Measurements from ENCODE around the gene CLIC5. TPM values are rescaled to one million over a fixed set of nuclear protein-coding genes. Genes with fewer than 3 reads are reported as not detected.

The CLIC5 gene
- total RNA-seq, 2 experiments from 2014 or later: 1.8 to 2.2 TPM

DNA sequence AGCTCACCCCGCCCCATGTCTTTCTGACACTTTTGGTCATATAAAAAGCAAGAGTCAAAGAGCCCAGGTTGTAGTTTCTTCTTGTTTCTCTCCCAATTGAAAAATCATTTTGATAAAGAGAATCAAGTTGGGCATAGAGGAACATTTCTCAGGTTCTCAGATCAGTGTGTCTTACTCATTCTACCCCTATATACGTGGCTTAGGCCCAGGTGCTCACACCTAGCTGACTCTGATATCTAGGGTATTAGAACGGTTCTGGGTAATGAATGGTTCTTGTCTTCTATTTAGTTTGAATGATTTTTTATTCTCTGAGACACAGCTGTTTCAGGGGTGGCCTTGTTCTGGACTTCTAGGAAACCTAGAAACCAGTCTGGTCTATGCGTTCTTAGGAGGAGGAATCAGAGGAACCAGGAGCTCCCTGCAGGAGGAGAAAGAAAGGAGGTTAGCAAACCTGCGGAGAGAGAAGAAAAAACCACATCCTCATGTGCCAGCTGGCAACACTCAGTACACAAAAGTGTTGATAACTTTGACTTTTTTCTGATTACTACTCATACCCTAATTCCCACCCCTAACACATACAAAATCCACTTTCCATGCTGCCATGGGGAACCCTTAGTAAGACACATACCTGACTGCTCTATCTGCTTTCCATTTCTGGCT is 178.0 kb downstream of the CLIC5 start:
- Mint-ChIP-seq H3K36me3 (ENCODE audit: low read depth) (no peaks in the 10 kb centered on the region), H3K27me3 (ENCODE audit: low read depth) (peaks cover 2% of the 10 kb centered on the region), H3K4me3 (no peak overlapping the region), H3K9me3 (ENCODE audit: insufficient read depth) (no peaks in the 10 kb centered on the region), H3K27ac (no peak overlapping the region), H3K4me1 (ENCODE audit: low read depth) (peaks cover 31% of the 10 kb centered on the region)
- ChIA-PET CTCF (interaction anchor here (1.1 to 2.0 kb wide), 2 partner anchors 85 to 1244 kb away, joined by 3 to 8 read pairs; no protein-coding TSS in a partner anchor), POLR2A (interaction anchor here (1.2 kb wide), 1 partner anchor 36 kb away, joined by 4 read pairs; no protein-coding TSS in a partner anchor)
- no peak for DNase-seq
- ATAC-seq: no peak

DNA sequence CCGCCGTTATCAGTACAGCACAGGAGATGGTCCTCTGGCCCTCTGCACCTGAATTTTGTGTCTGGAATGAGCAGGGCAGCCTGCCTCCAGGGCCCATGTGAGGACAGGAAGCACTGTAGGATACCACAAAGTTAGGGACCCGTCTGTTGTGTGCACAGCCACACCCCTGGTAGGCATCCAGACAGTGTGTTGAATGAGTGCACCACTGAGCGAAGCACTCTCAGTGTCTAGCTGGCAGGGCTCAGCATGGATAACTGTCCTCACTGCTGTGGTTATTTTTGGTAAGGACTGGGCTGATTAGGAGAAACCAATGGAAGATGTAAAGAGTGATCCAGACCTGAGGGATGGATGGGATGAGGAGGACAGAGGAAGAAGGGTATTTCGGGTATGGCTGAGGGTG is 178.7 kb downstream of the CLIC5 start:
- H3K4me1 Mint-ChIP-seq (ENCODE audit: low read depth): peaks cover 36% of the 10 kb centered on the region
- ATAC-seq: no peak

DNA sequence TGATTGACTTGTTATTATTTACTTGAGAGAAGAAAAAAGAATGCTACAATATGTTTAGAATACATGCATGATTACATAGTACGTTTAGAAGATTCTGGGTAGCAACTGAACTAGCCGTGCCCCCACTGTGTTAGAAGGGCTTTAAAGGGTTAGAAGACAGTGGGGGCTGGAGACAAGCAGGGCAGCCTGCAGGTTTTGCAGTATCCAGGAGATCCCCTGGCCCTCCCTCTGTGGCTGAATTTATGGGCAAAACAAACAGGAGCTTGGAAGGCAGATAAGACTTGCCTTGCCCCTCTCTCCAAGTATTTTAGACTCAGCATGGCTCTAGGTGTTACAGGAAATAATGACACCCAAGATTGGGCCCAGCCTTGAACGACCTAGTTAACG is 179.2 kb downstream of the CLIC5 start:
- Mint-ChIP-seq H3K27ac (no peak overlapping the region), H3K9me3 (ENCODE audit: insufficient read depth) (no peaks in the 10 kb centered on the region), H3K27me3 (ENCODE audit: low read depth) (peaks cover 2% of the 10 kb centered on the region), H3K4me1 (ENCODE audit: low read depth) (peaks cover 41% of the 10 kb centered on the region), H3K36me3 (ENCODE audit: low read depth) (no peaks in the 10 kb centered on the region), H3K4me3 (no peak overlapping the region)
- DNase-seq: no peak
- no peak for ATAC-seq
- ChIA-PET CTCF (interaction anchor here (2.0 kb wide), 1 partner anchor 86 kb away, joined by 8 read pairs; no protein-coding TSS in a partner anchor), POLR2A (no interaction called here)

More for the DNA sequence above, 178.7 kb downstream of the CLIC5 start:
- POLR2A ChIA-PET: no interaction called here
- DNase-seq: no peak
- Mint-ChIP-seq H3K4me3 (no peak overlapping the region), H3K27ac (no peak overlapping the region), H3K27me3 (ENCODE audit: low read depth) (peaks cover 2% of the 10 kb centered on the region), H3K9me3 (ENCODE audit: insufficient read depth) (no peaks in the 10 kb centered on the region), H3K36me3 (ENCODE audit: low read depth) (no peaks in the 10 kb centered on the region)
- CTCF ChIA-PET: interaction anchor here (1.1 to 2.0 kb wide), 2 partner anchors 85 to 1243 kb away, joined by 3 to 8 read pairs; no protein-coding TSS in a partner anchor

DNA sequence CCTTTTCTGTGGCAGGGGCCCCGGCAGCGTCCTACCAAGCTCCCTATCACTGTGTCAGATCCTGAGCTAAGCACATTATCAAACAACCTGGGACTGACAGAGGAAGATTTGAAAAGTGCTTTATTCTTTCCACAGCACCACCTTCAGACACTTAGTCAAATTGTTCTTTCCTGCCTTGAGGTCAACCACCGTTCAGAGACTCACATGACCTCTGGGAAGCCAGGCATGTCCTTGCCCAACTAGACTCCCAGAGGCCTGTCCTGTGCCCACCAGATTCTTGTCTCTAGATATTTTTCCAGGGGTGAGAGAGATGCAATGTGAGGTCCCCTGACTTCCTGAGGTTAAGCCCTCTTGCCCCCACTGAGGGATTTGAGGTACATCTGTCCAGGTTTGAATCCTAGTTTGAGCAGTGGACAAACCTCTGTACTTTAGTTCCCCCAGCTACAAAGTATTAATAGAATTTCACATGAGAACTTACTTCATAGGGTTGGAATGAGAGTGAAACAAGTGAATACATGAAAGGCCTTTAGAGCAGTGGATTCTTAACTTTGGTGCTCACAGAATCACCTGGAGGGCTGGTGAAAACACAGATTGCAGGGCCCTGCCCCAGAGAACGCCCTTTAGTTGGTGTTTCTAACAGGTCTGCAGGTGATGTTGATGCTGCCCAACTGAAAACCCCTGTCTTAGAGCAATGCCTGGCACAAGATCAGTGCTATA is 179.8 kb downstream of the CLIC5 start:
- Mint-ChIP-seq H3K4me1 (ENCODE audit: low read depth) (peaks cover 47% of the 10 kb centered on the region), H3K4me3 (no peak overlapping the region), H3K9me3 (ENCODE audit: insufficient read depth) (no peaks in the 10 kb centered on the region), H3K27ac (no peak overlapping the region), H3K27me3 (ENCODE audit: low read depth) (peaks cover 2% of the 10 kb centered on the region), H3K36me3 (ENCODE audit: low read depth) (no peaks in the 10 kb centered on the region)
- POLR2A ChIA-PET: no interaction called here
- CTCF ChIA-PET: interaction anchor here (1.0 to 1.2 kb wide), 2 partner anchors 46 to 87 kb away, joined by 3 read pairs; no protein-coding TSS in a partner anchor
- ATAC-seq (no peak), DNase-seq (no peak)

DNA sequence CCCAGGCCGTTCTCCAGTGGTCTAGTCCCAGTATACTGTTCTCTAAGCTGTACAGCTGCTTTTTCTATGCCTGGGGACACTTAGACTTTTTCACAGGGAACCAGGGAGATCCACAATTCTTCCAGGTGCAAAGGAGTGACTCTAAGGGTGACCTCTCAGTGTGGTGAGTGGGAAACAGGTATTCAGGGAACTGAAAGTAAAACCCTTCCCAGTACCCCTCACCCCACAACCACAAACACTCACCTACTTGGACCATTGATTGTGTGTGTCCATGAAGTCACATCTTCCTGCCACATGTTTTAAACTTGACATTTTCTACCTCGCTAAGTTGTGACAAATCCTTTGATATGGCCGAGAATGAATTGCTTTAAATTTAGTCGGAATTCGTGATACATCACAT is 183.6 kb downstream of the CLIC5 start:
- Mint-ChIP-seq H3K27me3 (ENCODE audit: low read depth) (no peaks in the 10 kb centered on the region), H3K9me3 (ENCODE audit: insufficient read depth) (no peaks in the 10 kb centered on the region), H3K36me3 (ENCODE audit: low read depth) (no peaks in the 10 kb centered on the region), H3K4me1 (ENCODE audit: low read depth) (peaks cover 47% of the 10 kb centered on the region), H3K4me3 (no peak overlapping the region), H3K27ac (no peak overlapping the region)
- ChIA-PET CTCF (interaction anchor here (0.9 to 1.4 kb wide), 3 partner anchors 10 to 90 kb away, joined by 3 to 9 read pairs (median 3); no protein-coding TSS in a partner anchor), POLR2A (no interaction called here)
- no peak for ATAC-seq
- no peak for DNase-seq

Other genes starting within 250 kb of the CLIC5 start
- 1 to 10 TPM; 4.9 to 5.4 TPM for gene ENPP4, start 114.1 kb upstream of the CLIC5 start, total RNA-seq
- gene ENPP5, start 155.1 kb upstream of the CLIC5 start, total RNA-seq: not detected